Esophagus squamous epithelium (tissue), 5 donors: ENCODE data around the gene ITPR2. TPM values are rescaled to one million over a fixed set of nuclear protein-coding genes. Genes with fewer than 3 reads are reported as not detected.

Experiments used
- DNase-seq: peaks from one replicate; lab custom pipeline; 2025; lab: John Stamatoyannopoulos, UW
- H3K27ac ChIP-seq, 4 donors: fragments of 200-600 bp; sonication (generic); one replicate each; pipeline ENCODE4 v1.5.1; 2016 to 2019; ENCODE audit warnings: mild to moderate bottlenecking in 1 of 4
- H3K27me3 ChIP-seq, 4 donors: fragments of 200-600 bp; sonication (generic); 1 replicate in 3 of 4; 2 replicates in 1 of 4; pipeline versions ENCODE4 v1.5.1 to v1.6.0; 2017 to 2021; ENCODE audit warnings: antibody characterized with exemption in 1 of 4
- H3K36me3 ChIP-seq, 3 donors: fragments of 200-600 bp; sonication (generic); one replicate each; pipeline ENCODE4 v1.5.1; 2016 to 2019
- H3K4me1 ChIP-seq, 3 donors: fragments of 200-600 bp; sonication (generic); one replicate each; pipeline ENCODE4 v1.5.1; 2017 to 2019
- H3K4me3 ChIP-seq, 4 donors: fragments of 200-600 bp; sonication (generic); 1 replicate in 3 of 4; 2 replicates in 1 of 4; pipeline ENCODE4 v1.5.1; 2016 to 2019; ENCODE audit warnings: mild to moderate bottlenecking in 2 of 4, moderate library complexity in 1 of 4
- H3K9me3 ChIP-seq, 3 donors: fragments of 200-600 bp; sonication (generic); one replicate each; pipeline ENCODE4 v1.5.1; 2016 to 2019
- POLR2A ChIP-seq, 4 donors: fragments of 450-650 bp; IDR thresholded peaks; one replicate each; pipeline ENCODE4 v1.6.1; 2017; ENCODE audit warnings: antibody characterized with exemption in 4 of 4, mild to moderate bottlenecking in 4 of 4, moderate library complexity in 3 of 4
- WGBS, 2 donors: methylation state at CpG; one replicate each; pipeline ENCODE4 v1.1.5; 2018; 5-methylcytosine and 5-hydroxymethylcytosine counted together
- intact Hi-C: fragments of 100-400 bp; cut with DNase I; formaldehyde crosslinking; loops from one replicate; pipeline ENCODE4 v1.15.0; 2022
- total RNA-seq, 4 donors: library from RNA; depleted of rRNA; stranded (reverse); fragments of >200 nt; gene quantifications; one replicate each; pipeline ENCODE4 v1.1.0, GENCODE V29; 2016
- TF ChIP-seq, protein P1 (sequence below), 6 experiments: fragments of 450-650 bp in 4 of 6; fragments of 200-600 bp in 2 of 6; sonication (generic) in 2 of 6; IDR thresholded peaks; one replicate each; pipeline ENCODE4 v1.5.1; 2016 to 2019; ENCODE audit warnings: antibody characterized with exemption in 6 of 6, mild to moderate bottlenecking in 4 of 6, moderate library complexity in 4 of 6
- donor health status: DM: yes; HTN: yes; CAD: no.

The ITPR2 gene
- total RNA-seq, 4 donors from 2014 or later, result 30.7 to 49.3 (median 37.6) TPM

DNA sequence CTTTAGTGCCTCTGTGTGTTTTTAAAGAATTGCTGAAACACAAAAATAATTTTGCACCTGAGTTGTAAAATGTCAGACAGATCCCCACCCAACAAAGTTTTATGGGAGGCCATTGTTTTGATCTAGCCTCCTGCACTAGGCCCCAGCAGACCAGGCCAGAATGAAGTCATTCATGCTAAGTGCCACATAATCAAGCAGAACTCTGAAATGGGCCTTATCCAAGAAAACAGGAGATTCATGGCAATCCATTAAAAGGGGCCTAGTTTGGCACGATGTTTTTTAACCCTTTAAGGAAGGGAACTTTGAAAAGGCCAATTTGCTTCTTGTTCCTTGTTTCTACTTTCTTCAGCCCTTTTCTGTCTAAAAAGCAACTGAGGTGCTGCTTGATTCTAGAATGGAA is 260.9 kb downstream of the ITPR2 start:
- no peaks in the 10 kb centered on the region for H3K9me3 ChIP-seq
- TF ChIP-seq, protein P1, sequence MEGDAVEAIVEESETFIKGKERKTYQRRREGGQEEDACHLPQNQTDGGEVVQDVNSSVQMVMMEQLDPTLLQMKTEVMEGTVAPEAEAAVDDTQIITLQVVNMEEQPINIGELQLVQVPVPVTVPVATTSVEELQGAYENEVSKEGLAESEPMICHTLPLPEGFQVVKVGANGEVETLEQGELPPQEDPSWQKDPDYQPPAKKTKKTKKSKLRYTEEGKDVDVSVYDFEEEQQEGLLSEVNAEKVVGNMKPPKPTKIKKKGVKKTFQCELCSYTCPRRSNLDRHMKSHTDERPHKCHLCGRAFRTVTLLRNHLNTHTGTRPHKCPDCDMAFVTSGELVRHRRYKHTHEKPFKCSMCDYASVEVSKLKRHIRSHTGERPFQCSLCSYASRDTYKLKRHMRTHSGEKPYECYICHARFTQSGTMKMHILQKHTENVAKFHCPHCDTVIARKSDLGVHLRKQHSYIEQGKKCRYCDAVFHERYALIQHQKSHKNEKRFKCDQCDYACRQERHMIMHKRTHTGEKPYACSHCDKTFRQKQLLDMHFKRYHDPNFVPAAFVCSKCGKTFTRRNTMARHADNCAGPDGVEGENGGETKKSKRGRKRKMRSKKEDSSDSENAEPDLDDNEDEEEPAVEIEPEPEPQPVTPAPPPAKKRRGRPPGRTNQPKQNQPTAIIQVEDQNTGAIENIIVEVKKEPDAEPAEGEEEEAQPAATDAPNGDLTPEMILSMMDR (IDR thresholded peaks at IDR 0.05), result no peak
- TF ChIP-seq POLR2A (IDR thresholded peaks at IDR 0.05), result no peak
- no peaks in the 10 kb centered on the region for H3K27me3 ChIP-seq
- no peak overlapping the region for H3K4me3 ChIP-seq
- intact Hi-C loops, result no loop called here
- no peak for DNase-seq
- whole genome bisulfite sequencing, 2 donors, result 64 to 69% methylated on average over 1 of the region's 1 CpG
- H3K4me1 ChIP-seq, result peaks cover 0 to 2% (median 0%) of the 10 kb centered on the region in 3 donors
- no peak overlapping the region for H3K27ac ChIP-seq
- H3K36me3 ChIP-seq, result peaks cover 0 to 29% (median 0%) of the 10 kb centered on the region in 3 donors

DNA sequence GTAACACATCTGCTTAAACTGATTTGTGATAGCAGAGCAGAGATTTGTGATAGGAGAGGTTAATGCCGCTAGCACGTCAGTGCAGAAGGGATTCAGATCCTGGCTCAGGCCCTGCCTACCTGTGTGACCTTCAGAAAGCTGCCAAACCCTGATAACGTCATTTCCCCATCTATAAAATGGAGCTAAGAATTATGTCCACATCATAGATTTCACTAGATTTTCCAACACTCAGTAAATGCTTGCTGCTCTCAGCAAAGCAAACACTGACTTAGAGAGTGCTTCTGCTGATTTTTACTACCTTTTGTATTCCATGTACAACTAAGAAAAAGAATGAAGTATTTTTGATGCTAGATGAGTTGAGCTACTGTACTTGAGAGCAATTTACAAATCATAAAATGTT is 261.4 kb downstream of the ITPR2 start:
- Histone ChIP-seq H3K4me3 (no peak overlapping the region), H3K4me1 (peaks cover 0 to 7% (median 0%) of the 10 kb centered on the region in 3 donors), H3K27ac (no peak overlapping the region), H3K27me3 (no peaks in the 10 kb centered on the region), H3K36me3 (peaks cover 0 to 23% (median 0%) of the 10 kb centered on the region in 3 donors), H3K9me3 (no peaks in the 10 kb centered on the region)
- DNase-seq, result no peak
- no peak for TF ChIP-seq POLR2A (IDR thresholded peaks at IDR 0.05)
- TF ChIP-seq, protein P1 (IDR thresholded peaks at IDR 0.05), result no peak
- intact Hi-C loops, result no loop called here
- WGBS, 2 donors, result 83 to 100% methylated on average over 3 of the region's 3 CpGs

DNA sequence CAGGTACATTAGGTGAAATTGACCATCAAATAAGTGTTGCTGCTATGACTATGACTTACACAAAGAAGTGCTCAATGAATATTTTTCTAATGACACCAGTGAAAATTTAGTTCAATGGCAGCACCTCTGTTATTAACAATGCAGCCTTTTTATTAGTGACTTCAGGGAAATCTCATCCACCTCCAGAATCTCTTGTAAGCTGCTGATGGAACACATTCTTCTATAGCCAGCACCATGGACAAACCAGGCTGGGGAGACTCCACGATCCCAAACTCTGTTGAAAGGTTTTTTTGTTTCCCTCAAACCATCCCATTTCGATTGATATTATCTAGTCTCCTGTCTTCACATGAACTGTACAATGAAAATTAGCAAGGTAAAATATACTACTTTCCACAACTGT is 265.9 kb downstream of the ITPR2 start:
- intact Hi-C loops, result no loop called here
- Histone ChIP-seq H3K36me3 (peaks cover 0 to 7% (median 0%) of the 10 kb centered on the region in 3 donors), H3K4me1 (peaks cover 0 to 11% (median 0%) of the 10 kb centered on the region in 3 donors), H3K4me3 (no peak overlapping the region), H3K27ac (no peak overlapping the region), H3K9me3 (no peaks in the 10 kb centered on the region), H3K27me3 (no peaks in the 10 kb centered on the region)
- WGBS, 2 donors, result 71 to 87% methylated on average over 2 of the region's 2 CpGs
- no peak for DNase-seq
- TF ChIP-seq POLR2A (IDR thresholded peaks at IDR 0.05), result no peak
- TF ChIP-seq, protein P1 (IDR thresholded peaks at IDR 0.05), result no peak

- Histone ChIP-seq H3K4me3 (no peak overlapping the region), H3K4me1 (peaks cover 0 to 11% (median 0%) of the 10 kb centered on the region in 3 donors), H3K27ac (no peak overlapping the region), H3K36me3 (peaks cover 0 to 8% (median 0%) of the 10 kb centered on the region in 3 donors), H3K27me3 (no peaks in the 10 kb centered on the region), H3K9me3 (no peaks in the 10 kb centered on the region)
- intact Hi-C loops, result no loop called here
- WGBS, 2 donors, result 72 to 78% methylated on average over 2 of the region's 2 CpGs
- TF ChIP-seq, protein P1 (IDR thresholded peaks at IDR 0.05), result no peak
- no peak for TF ChIP-seq POLR2A (IDR thresholded peaks at IDR 0.05)
- no peak for DNase-seq
These were observed 266.3 kb downstream of the ITPR2 start for GRCh38 chr12:26566675-26567074.

DNA sequence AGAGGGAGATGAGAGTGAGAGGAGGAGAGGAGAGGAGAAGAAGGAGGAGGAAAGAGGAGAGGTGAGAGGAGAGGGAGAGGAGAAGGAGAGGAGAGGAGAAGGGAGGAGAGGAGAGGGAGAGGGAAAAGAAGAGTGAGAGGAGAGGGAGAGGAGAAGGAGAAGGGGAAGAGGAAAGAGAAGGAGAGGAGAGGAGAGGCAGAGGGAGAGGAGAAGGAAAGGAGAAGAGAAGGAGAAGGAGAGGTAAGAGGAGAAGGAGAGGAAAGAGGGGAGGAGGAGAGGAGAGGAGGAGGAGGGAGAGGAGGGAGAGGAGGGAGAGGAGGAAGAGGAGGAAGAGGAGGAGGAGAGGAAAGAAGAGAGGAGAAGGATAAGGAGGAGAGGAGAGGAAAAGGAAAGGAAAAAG is 266.8 kb downstream of the ITPR2 start:
- H3K9me3 ChIP-seq, result no peaks in the 10 kb centered on the region
- H3K27ac ChIP-seq, result no peak overlapping the region
- H3K27me3 ChIP-seq, result no peaks in the 10 kb centered on the region
- H3K36me3 ChIP-seq, result peaks cover 0 to 13% (median 0%) of the 10 kb centered on the region in 3 donors
- intact Hi-C loops, result no loop called here
- H3K4me3 ChIP-seq, result no peak overlapping the region
- TF ChIP-seq, protein P1 (IDR thresholded peaks at IDR 0.05), result no peak
- TF ChIP-seq POLR2A (IDR thresholded peaks at IDR 0.05), result no peak
- no peak for DNase-seq
- peaks cover 0 to 11% (median 0%) of the 10 kb centered on the region in 3 donors for H3K4me1 ChIP-seq
